ENCODE results near the gene PHLDB2. TPM values are rescaled to one million over a fixed set of nuclear protein-coding genes. Genes with fewer than 3 reads are reported as not detected.
A peak's percentile ranks its signal among the peaks of the same experiment; 100 is the strongest.

PHLDB2 gene
- total RNA-seq, 1 donor from 2014 or later: 127 TPM

DNA sequence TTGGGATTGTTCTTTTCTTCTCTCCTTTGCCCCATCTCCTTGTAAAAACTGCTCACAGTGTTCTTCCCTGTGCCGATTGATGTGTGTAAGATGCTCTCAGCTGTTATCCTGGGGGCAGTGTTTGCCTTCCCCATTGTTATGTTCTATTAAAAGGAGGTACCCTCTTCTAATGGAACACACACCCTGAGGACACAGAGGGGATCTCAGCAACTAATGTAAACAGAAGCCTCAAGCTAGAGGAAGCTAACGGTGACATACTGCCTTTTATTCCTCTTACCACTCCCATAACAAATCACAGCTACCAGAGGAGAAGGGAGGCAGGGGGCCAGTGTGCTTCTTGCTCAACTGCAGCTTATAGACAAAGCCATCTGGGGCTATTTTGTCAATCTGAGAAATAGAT lies 141.9 kb downstream of the PHLDB2 start:
- DNase-seq (ENCODE audit: missing footprints) (no peak), ATAC-seq (no peak)
- intact Hi-C loops (cut with DNase I): no loop called here

DNA sequence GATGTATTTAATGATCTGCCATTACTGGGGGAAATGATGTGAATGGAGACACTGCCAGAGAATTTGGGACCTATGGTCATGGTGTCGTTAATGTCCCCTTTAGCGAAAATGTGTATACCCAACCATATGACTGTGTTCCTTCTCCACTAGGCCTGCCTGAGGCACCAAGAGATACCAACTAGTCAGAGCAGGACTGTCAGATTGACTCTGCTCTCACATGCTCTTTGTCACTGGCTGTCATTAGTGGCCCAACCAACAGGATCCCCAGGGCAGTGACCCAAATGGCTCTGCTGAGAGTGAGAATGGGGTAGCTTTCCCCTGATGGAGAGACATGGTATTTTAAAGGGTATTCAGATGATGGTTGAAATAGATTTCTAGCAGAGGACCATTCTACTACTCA lies 142.5 kb downstream of the PHLDB2 start:
- ATAC-seq (no peak), DNase-seq (ENCODE audit: missing footprints) (no peak)
- intact Hi-C loops (cut with DNase I): no loop called here

DNA sequence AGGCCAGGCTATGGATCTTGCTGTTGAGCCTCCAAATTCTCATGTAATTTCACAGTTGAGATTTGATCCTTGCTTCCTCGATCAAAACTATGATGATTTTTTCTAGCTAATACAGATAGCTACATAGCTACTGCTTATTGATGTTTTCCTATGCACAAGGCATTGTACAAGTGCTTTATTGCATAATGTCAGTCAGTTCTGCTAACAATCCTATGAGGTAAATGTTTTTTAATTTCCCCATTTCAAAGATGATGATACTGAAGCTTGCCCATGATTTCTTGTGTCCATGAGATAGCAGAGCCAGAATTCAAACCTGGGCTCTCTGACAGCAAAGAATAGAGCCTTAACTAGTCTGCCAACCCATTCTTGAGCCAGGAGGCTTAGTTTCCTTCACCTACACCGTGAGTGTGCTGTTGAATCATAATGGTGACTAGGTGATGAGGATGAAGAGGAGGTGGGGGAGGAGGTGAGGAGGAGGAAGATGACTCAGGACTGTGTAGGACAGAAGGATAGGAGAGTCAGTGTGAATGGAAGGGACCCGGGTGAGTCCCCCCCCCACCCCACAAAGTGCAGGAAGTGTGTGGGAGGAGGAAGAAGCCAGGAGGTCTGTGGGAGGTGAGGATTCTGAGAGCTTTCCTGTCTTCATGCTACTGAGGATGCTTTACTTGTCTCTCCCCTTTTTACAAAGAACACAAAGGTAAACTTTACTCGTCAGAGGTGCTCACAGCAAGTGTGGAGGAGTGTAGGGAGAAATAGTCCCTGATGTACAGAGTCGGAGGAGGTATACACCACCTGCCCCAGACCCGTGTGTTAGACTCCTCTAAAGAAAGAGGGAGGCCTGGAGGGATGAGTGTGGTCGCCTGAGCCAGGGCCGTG lies 143.3 kb downstream of the PHLDB2 start:
- DNase-seq (ENCODE audit: missing footprints): no peak
- no peak for ATAC-seq
- intact Hi-C loops (cut with DNase I): no loop called here

DNA sequence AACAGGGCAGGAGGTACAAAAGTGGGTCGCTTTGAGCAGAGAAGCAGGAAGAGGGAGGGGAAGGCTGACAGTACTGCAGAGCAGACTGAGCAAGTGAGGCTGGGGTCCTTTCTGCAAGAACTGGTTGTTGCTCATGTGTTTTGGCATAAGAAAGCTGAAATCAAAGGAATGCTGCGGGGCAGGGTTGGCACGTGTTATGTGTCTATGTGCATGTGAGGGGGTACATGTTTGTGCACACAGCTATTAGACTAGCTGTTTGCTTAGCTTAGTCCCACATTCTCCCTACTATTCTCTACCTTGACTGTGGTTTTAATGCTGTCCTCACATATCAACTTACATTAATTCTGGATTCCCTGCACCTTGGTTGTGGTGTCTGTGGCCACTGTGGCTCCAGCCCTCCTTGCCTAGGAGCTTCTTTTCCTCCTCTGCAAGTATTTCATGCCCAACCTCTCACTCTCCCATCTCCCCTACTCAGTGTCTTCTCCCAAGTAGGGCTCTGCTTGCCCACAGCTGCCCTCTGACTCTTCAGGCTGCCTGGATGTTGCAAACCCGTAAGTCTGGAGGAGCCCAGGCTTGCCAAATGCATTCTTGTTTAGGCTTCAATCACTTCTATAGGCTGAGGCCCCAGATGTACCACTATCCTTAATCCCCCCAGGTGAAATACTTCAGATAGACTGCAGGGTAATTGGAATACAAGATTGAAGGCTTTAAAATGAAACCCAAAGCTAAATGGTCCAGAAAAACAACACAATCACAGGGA lies 144.4 kb downstream of the PHLDB2 start:
- intact Hi-C loops (cut with DNase I): no loop called here
- ATAC-seq (no peak), DNase-seq (ENCODE audit: missing footprints) (no peak)

DNA sequence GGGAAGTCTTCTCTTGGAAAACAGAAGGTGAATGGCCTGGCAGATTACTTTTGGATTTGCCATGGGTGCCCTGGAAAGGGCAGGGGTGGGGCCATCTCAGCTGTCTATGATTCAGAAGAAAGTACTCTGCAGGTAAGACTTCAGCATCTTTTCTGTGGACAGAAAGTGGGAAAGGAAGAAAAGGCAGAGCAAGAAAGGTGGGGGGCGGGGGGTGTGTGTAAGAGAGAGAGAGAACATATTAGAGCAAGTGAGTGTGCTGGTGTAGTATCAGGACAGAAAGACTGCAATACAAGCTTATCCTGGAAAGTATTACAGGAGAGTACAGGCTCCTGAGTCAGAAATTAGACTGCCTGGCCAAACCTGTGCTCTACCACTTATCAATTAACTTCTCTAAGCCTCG lies 145.1 kb downstream of the PHLDB2 start:
- DNase-seq (ENCODE audit: missing footprints): no peak
- intact Hi-C loops (cut with DNase I): no loop called here
- ATAC-seq: no peak

DNA sequence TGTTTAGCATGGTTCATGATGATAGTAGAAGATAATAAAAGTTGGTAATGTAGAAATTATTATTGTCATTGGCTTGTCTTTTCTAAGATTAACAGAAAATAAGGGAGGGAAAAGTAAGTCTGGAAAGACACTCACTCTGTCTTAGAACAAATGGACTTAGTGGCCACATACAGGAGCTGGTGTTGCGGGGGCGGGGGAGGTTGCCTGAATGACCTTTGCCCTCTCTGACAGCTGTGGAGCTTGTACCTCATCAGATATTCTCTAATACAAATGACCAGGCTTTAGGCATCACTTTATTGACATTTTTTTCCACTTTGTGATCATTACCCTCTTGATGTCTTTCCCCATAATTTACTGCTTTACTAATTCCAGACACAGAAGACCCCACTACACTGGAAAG lies 145.6 kb downstream of the PHLDB2 start:
- intact Hi-C loops (cut with DNase I): no loop called here
- ATAC-seq (no peak), DNase-seq (ENCODE audit: missing footprints) (no peak)

DNA sequence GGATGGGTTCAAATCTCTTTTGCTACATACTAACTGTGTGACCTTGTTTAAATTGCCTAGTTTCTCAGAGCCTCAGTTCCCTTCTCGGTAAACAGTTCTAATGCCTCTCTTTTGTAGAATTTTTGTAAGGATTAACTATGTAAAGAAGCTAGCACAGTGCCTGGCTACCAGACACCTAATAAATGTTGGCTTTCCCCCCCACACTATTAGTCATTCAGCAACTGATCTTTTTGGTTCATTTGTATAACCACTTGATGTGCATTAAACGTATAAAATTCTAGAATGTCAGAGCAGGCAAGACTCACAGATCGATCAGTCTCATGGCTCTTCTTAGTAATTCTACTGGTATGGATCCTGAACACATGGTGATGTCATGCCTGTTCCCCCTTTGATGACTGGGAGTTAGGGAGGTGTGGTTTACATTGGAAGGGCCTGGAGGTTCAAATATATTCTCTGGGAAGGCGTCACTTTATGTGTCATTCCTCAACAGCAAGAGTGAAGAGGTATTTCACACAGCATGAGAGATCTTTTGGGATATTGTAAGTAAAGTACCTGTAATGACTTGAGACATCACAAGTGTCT lies 146.1 kb downstream of the PHLDB2 start:
- ATAC-seq (no peak), DNase-seq (ENCODE audit: missing footprints) (no peak)

DNA sequence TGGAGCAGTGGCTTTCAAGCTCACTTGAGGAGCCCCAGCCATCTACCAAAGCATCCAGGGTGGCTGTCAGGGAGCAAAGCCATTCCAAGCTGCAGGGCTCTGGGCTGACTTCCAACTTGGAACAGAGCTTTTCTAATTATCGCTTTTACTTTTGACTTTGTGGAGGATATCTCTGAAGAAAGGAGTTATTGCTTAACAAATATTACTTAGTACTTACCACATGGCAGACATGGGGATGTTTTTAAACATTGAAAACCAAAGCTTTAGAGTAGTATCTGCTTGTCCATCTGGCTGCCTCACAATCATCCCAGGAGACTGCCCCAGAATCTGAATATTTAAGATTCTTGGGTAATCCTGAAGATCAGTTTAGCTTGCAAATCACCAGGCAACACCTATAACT lies 148.6 kb downstream of the PHLDB2 start:
- ATAC-seq (peak; percentile 37), DNase-seq (ENCODE audit: missing footprints) (no peak)
- intact Hi-C loops (cut with DNase I): no loop called here

More for the DNA sequence above, 146.1 kb downstream of the PHLDB2 start:
- intact Hi-C loops (cut with DNase I): no loop called here

DNA sequence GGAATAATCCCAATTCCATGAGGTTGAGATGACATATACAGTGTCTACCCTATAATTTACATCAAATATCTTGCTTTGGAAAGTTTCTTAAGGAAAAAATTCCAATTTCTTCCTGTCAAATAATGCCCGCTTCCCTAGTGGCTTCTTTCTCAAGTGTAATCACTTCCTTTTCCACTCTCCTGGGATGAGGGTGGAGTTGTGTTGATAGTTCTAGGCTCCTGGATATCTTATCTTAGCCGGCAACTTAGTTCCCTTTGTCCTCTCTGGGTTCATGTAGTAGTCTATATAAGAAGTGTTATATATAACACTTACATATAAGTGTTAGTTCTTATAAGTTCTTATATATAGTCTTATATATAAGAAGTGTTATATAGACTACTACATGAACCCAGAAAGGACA lies 150.6 kb downstream of the PHLDB2 start:
- intact Hi-C loops (cut with DNase I): loop anchor here (5.0 kb wide), 1 partner anchor 37 kb away; no protein-coding TSS in a partner anchor

DNA sequence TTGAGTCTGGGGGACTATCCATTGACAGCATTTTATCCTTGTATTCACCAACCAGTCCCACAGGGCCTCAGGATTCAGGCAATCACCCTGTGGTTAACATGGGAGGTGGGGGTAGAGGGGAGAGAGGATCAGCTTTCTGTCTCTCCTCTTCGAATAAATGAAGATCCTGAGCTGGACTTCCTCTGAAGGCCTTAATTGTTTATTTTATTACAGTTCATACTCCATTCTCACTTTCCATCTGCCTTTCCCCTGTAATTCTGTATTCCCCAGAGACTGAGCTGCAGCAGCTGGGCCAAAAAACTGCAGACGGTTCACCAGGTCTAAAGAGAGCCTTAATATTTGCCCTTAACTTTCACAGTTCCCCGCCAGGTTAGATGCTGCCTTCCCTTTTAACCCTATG lies 151.6 kb downstream of the PHLDB2 start:
- DNase-seq (ENCODE audit: missing footprints) (no peak), ATAC-seq (no peak)
- intact Hi-C loops (cut with DNase I): loop anchor here (5.0 kb wide), 1 partner anchor 38 kb away; no protein-coding TSS in a partner anchor

More for the DNA sequence above, 150.6 kb downstream of the PHLDB2 start:
- ATAC-seq (no peak), DNase-seq (ENCODE audit: missing footprints) (no peak)

DNA sequence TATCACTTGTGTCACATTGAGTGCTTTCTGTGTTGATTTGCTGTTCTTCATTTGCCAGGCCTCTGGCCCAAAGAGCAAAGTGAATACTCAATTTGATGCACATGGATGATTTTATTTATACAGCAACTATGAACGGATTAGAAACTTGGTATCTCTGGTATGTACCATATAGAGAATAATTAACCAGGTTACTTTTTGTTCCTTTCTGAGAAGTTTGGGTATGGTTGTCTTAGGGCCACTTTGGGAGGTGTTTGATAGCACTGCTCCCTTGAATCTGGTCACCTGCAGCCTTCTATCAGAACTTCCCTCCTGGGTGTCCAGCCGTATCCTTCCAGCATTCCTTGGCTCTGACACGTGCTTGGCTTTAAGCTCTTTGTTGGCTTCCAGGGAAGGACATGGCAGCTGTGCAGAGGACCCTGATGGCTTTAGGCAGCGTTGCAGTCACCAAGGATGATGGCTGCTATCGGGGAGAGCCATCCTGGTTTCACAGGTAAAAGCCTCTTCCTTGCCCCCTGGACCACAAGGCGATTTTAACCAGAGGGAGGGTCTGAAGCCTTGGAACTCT lies 152.4 kb downstream of the PHLDB2 start:
- intact Hi-C loops (cut with DNase I): loop anchor here (5.0 kb wide), 1 partner anchor 39 kb away; no protein-coding TSS in a partner anchor
- DNase-seq (ENCODE audit: missing footprints) (no peak), ATAC-seq (no peak)

DNA sequence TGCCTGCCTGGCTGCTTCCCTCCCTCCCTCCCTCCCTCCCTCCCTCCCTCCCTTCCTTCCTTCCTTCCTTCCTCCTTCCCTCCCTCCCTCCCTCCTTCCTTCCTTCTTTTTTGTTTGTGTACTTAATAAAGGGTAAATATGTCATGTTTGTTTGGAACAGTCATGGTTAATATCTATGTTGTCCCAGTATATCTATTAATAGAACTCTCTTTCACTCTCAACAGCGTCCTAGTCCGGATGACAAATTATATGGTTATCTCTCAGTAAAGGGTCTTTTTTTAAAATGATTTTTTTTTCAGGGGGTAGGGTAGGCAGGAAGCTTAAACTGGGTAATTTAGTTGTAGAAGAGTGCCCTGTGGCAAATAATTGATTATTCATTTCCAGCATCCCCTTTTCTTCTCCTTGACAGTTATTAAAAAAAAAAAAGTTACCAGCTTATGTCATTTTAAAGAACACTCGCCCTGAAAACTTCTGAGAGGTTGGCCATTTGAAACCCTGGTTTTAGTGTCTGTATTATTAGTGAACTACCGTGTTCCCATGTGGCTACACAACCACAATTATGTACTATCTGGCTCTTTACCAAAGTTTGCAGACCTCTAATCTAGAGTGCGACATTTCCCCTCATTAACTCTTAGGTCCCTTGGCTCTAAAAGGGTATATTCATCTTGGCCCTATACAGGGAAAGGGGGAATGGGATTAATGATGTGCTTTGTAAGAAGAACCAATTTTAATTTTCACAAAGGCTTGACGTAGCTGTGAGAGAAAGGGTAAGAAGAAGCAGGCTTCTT lies 153.3 kb downstream of the PHLDB2 start:
- ATAC-seq: peak; percentile 29
- DNase-seq (ENCODE audit: missing footprints): no peak
- intact Hi-C loops (cut with DNase I): loop anchor here (1.0 to 5.0 kb wide), 3 partner anchors 30 to 343 kb away; no protein-coding TSS in a partner anchor

DNA sequence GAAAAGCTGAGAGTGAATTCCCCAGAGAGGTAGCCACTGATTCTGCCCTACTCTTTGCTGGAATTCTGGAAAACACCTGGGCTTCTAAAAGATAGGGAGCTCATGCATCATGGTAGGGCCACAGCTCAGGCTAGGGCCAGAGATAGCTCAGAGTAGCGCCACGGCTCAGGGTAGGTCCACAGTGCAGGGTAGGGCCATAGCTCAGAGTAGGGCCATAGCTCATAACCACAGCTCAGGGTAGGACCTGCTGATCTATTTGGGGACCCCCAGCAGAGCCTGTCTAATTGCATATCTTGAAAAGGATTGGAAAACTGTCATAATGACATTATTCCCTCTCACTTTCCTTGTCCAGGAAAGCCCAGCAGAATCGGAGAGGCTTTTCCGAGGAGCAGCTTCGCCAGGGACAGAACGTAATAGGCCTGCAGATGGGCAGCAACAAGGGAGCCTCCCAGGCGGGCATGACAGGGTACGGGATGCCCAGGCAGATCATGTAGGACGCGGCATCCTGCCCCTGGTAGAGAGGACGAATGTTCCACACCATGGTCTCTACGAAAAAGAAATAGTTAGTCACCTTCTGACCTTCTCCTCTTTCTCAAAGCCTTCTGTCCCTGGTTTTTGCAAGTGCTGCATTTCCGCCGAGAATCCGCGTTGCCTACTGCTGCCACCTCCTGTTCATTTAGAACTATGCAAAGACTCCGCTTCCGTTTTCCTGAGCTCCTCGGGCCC lies 154.2 kb downstream of the PHLDB2 start:
- DNase-seq (ENCODE audit: missing footprints) (no peak), ATAC-seq (peak; percentile 81)
- intact Hi-C loops (cut with DNase I): loop anchor here (1.0 to 5.0 kb wide), 3 partner anchors 24 to 41 kb away; no protein-coding TSS in a partner anchor

DNA sequence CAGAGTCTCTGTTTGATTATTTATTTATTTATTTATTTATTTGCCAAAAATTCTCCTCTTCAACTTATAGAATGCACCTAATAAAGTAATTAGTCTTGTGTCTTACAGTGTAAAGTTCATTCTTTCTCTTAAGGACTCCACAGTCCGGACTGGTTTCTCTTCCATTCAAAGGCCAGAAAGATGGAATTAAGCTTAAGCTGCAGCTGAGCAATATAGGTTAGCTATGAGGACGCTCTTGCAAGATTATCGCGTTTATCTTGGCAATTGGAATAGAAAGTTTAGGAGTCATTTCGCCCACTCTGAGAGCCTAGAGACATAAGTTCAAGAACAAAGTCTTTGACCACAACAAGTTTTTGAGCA lies 154.7 kb downstream of the PHLDB2 start:
- DNase-seq (ENCODE audit: missing footprints) (no peak), ATAC-seq (no peak)

DNA sequence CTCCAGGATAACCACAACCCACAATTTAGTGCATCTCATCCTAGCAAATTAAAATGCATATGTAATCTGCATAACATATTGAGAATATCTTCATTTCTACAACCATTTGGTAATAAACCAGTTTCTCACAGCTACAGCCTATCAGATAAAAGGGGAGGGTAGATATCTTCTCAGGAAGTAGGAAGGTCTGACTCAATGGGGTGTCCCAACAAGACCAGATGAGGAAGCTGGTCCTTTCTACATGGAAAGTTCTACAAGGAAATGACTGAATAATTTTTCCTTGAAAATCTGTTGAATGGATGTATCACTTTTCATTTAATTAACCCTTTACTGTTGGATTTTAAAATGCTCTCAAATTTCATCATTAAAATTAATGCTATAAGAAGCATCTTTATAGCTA lies 158.0 kb downstream of the PHLDB2 start:
- intact Hi-C loops (cut with DNase I): no loop called here
- DNase-seq (ENCODE audit: missing footprints) (no peak), ATAC-seq (no peak)

More for the DNA sequence above, 154.7 kb downstream of the PHLDB2 start:
- intact Hi-C loops (cut with DNase I): loop anchor here (1.0 to 5.0 kb wide), 3 partner anchors 24 to 41 kb away; no protein-coding TSS in a partner anchor

DNA sequence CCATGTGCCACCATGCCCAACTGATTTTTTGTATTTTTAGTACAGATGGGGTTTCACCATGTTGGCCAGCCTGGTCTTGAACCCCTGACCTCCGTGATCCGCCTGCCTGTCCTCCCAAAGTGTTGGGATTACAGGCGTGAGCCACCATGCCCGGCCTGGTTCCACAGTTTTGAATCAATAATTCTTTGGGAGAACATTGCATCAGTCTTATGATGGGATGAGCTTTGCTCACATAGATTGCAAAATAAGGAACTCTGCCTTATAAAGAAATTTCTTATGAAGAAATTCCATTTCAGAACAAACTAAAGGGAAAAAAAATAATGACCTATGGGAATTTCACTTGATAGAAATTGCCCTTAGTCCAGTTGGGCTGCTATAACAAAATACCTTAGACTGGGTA lies 159.6 kb downstream of the PHLDB2 start:
- ATAC-seq (no peak), DNase-seq (ENCODE audit: missing footprints) (no peak)
- intact Hi-C loops (cut with DNase I): no loop called here

DNA sequence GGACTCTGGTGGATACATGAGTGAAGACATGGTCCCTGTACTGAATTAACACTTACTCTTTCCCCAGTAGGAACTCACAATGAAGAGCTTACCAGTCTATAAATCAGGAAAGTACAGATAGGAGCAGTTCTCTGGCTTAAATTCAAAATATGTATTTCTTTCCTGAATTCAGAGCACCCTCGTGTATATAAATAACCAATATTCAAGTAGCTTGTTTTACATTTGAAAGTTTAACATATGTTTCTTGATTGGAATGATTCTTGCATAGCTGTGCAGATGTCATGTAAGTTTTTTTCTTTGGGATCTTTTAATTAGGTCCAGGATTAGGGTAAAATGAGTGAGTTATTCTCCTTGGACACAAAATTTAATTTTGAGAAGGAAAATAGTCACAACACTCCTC lies 160.7 kb downstream of the PHLDB2 start:
- ATAC-seq: no peak
- DNase-seq (ENCODE audit: missing footprints): no peak
- intact Hi-C loops (cut with DNase I): no loop called here

DNA sequence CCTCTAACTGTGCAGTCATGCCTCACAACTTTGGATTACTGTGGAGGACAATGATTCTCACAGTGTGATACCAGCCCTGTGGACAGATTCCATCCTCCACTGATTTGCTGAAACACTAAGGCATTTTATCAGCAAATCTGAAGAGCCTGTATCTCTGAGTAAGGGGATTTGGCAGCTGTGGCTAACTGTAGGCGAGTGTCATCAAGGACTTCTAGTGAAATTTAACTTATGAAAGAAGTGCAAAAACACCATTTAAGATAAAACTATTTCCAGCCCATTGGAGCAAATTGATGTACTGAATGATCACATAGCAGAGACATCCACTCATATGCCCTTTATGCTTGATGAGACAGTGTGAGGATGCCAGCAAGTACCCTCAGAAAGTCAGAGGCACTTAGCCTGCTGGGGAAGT lies 161.6 kb downstream of the PHLDB2 start:
- ATAC-seq (no peak), DNase-seq (ENCODE audit: missing footprints) (no peak)
- intact Hi-C loops (cut with DNase I): no loop called here
